Astrocyte of the cerebellum (primary cell): ENCODE data around the gene JAGN1.
"Not testable (repeated sequence)": the region's sequence is repeated elsewhere in the genome, so short reads cannot be mapped to it uniquely, and the experiment has no call there.

Experiments
- DNase-seq: peaks from one replicate; pipeline ENCODE4 v3.0.0-alpha.2; 2011; ENCODE audit warnings: low read depth
- H3K4me3 ChIP-seq: 2 replicates; pipeline ENCODE4 v1.5.1; 2011; ENCODE audit warnings: mild to moderate bottlenecking, low read depth, low read length, moderate library complexity
- CTCF ChIP-seq: IDR thresholded peaks from 2 replicates; pipeline ENCODE4 v1.5.1; 2012; ENCODE audit warnings: low read length, low read depth, moderate library complexity, mild to moderate bottlenecking; ENCODE audit errors: missing control alignments
- in situ Hi-C: cut with HindIII; loops from 2 replicates; pipeline ENCODE4 v1.10.0; 2017; ENCODE audit warnings: low sequenced_read_pairs

JAGN1 gene

DNA sequence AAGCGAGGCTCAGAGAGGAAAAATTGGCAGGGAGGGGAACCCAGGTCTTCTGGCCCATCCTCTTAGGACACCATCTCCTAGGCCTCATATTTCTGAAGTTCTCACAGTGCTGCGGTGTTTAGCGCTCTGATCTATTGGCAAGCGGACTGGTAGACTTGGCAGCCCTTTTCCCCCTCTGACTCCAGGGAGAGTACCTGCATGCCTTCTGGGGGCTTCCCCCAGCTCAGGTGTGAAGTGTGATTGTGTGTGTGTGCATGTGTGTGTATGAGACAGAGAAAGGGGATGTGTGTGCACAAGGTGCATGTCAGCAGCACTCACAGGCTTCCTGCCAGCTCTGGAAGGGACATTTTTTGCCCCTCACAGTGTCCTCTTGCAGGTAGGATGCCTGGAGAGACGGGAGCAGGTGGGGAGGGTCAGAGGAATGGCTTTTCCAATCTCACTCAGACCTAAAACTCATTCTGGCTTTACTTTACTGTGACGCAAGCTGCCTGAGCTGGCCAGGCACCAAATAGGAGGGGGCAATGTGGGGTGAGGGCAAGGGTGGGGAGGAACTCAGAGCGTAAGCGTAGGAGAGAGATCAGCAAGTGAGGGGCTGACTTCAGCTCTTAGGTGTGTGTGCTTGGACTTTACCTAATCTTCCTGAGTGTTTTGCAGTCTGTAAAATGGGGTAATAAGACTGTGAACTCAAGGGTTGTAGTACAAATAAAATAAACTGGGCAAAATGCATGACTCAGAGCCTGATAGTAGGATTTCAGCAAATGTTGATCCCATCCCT is 8.2 kb downstream of the JAGN1 start:
- no peak for TF ChIP-seq CTCF
- H3K4me3 ChIP-seq: no peak overlapping the region
- DNase-seq: no peak
- in situ Hi-C loops: no loop called here

- no peak for TF ChIP-seq CTCF
- no peak overlapping the region for H3K4me3 ChIP-seq
- in situ Hi-C loops: no loop called here
- DNase-seq: no peak
Observed at GRCh38 chr3:9899289-9899791, 8.9 kb downstream of the JAGN1 start.

- in situ Hi-C loops, DNase-seq, H3K4me3 ChIP-seq: not testable (repeated sequence)
Observed at GRCh38 chr3:9900965-9901415, 10.6 kb downstream of the JAGN1 start.

DNA sequence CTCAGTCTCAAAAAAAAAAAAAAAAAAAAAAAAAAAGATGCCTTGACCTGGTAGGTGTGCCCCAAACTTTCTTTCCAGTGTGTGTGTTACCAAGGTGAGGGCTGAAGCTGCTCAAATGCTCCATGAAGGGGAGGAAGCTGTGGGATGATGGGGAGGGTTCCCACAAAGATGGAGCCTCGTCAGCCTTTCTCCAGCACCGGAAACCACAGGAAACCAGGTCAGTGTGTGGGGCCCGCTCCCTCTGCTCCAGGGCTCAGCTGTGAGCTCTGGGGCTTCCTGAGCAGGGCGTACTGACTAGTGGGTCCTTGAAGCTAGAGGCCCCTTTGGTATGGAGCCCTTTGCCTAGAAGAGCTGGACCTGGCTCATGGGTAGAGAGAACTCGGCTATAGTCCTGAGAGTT is 11.6 kb downstream of the JAGN1 start:
- H3K4me3 ChIP-seq: no peak overlapping the region
- in situ Hi-C loops: no loop called here
- DNase-seq: no peak
- TF ChIP-seq CTCF: no peak

GRCh38 chr3:9902372-9903237 is 12.2 kb downstream of the JAGN1 start, which contains the start of gene IL17RE:
Gene IL17RE, plus strand, starts transcription at chr3:9902848. Its CDS starts 85 bp downstream, at chr3:9902933.
- H3K4me3 ChIP-seq: no peak within 1 kb of the TSS
- TF ChIP-seq CTCF: no peak
- no peak for DNase-seq
- in situ Hi-C loops: no loop called here

- in situ Hi-C loops: no loop called here
- H3K4me3 ChIP-seq: no peak overlapping the region
Observed at GRCh38 chr3:9903238-9903624, 12.8 kb downstream of the JAGN1 start.

More at GRCh38 chr3:9903238-9903624, 12.8 kb downstream of the JAGN1 start:
- TF ChIP-seq CTCF: no peak
- DNase-seq: no peak
